Mesenchymal stem cell (in vitro differentiated cells and primary cell): Measurements from ENCODE around the gene LFNG.

Experiments
- DNase-seq: peaks from one replicate; pipeline ENCODE4 v3.0.0-alpha.2; 2013
- H2AFZ ChIP-seq: one replicate; pipeline ENCODE4 v1.6.1; 2013; ENCODE audit warnings: low read depth, mild to moderate bottlenecking, control low read depth, inconsistent platforms, low read length, moderate library complexity
- H2AK5ac ChIP-seq: 2 replicates; pipeline ENCODE4 v1.6.1; 2013; ENCODE audit warnings: low read length, moderate library complexity, mild to moderate bottlenecking, inconsistent platforms; ENCODE audit not compliant: severe bottlenecking
- H2BK120ac ChIP-seq: one replicate; pipeline ENCODE4 v1.6.1; 2013; ENCODE audit warnings: low read depth, mild to moderate bottlenecking, inconsistent platforms, low read length, moderate library complexity
- H2BK12ac ChIP-seq, 2 experiments: one replicate each; pipeline ENCODE4 v1.6.1; 2013; ENCODE audit warnings: inconsistent platforms in 2 of 2, low read length in 2 of 2, mild to moderate bottlenecking in 2 of 2, moderate library complexity in 2 of 2, control low read depth in 1 of 2
- H2BK15ac ChIP-seq: one replicate; pipeline ENCODE4 v1.6.1; 2013; ENCODE audit warnings: mild to moderate bottlenecking, low read depth, inconsistent platforms; ENCODE audit not compliant: poor library complexity, severe bottlenecking
- H2BK5ac ChIP-seq: 2 replicates; pipeline ENCODE4 v1.6.1; 2013; ENCODE audit warnings: low read depth, mild to moderate bottlenecking, low read length, control low read depth, inconsistent platforms; ENCODE audit not compliant: poor library complexity, severe bottlenecking
- H3K14ac ChIP-seq, 2 experiments: one replicate each; pipeline ENCODE4 v1.6.1; 2013; ENCODE audit warnings: inconsistent platforms in 2 of 2, low read length in 2 of 2, control low read depth in 1 of 2, mild to moderate bottlenecking in 1 of 2, moderate library complexity in 1 of 2
- H3K18ac ChIP-seq, 2 experiments: one replicate each; pipeline ENCODE4 v1.6.1; 2013; ENCODE audit warnings: inconsistent platforms in 2 of 2, low read length in 2 of 2, control low read depth in 1 of 2, low read depth in 1 of 2, mild to moderate bottlenecking in 1 of 2
- H3K23ac ChIP-seq, 2 experiments: one replicate each; pipeline ENCODE4 v1.6.1; 2013; ENCODE audit warnings: inconsistent platforms in 2 of 2, low read length in 2 of 2, mild to moderate bottlenecking in 2 of 2, moderate library complexity in 2 of 2, control low read depth in 1 of 2
- H3K27ac ChIP-seq: 2 replicates; pipeline ENCODE4 v1.5.1; 2013; ENCODE audit warnings: mild to moderate bottlenecking, moderate library complexity, low read length, control low read depth, inconsistent platforms; ENCODE audit not compliant: poor library complexity, severe bottlenecking
- H3K27me3 ChIP-seq, 2 experiments: 2 replicates each; pipeline versions ENCODE4 v1.6.1 to v1.7.0; 2013; ENCODE audit warnings: low read length in 2 of 2, mild to moderate bottlenecking in 2 of 2, moderate library complexity in 2 of 2, control low read depth in 1 of 2, inconsistent platforms in 1 of 2; ENCODE audit not compliant: control insufficient read depth in 1 of 2, insufficient read depth in 1 of 2
- H3K36me3 ChIP-seq, 2 experiments: 2 replicates each; pipeline versions ENCODE4 v1.6.1 to v1.7.0; 2013; ENCODE audit warnings: low read length in 2 of 2, control low read depth in 1 of 2, inconsistent platforms in 1 of 2, low read depth in 1 of 2, mild to moderate bottlenecking in 1 of 2; ENCODE audit not compliant: insufficient read depth in 2 of 2, control insufficient read depth in 1 of 2
- H3K4ac ChIP-seq, 2 experiments: one replicate each; pipeline ENCODE4 v1.6.1; 2013; ENCODE audit warnings: inconsistent platforms in 2 of 2, low read length in 2 of 2, mild to moderate bottlenecking in 2 of 2, moderate library complexity in 2 of 2, control low read depth in 1 of 2, low read depth in 1 of 2
- H3K4me1 ChIP-seq: 2 replicates; pipeline ENCODE4 v1.6.1; 2013; ENCODE audit warnings: low read depth, low read length, control low read depth; ENCODE audit not compliant: control insufficient read depth, insufficient read depth
- H3K4me2 ChIP-seq: 2 replicates; pipeline ENCODE4 v1.6.1; 2013; ENCODE audit warnings: low read length, mild to moderate bottlenecking, inconsistent platforms; ENCODE audit not compliant: poor library complexity, severe bottlenecking
- H3K4me3 ChIP-seq, 2 experiments: 2 replicates each; pipeline versions ENCODE4 v1.5.1 to v1.7.0; 2013; ENCODE audit warnings: low read length in 2 of 2, mild to moderate bottlenecking in 2 of 2, control low read depth in 1 of 2, low read depth in 1 of 2; ENCODE audit not compliant: insufficient read depth in 1 of 2
- H3K79me1 ChIP-seq: replicated peaks from 2 replicates; pipeline ENCODE4 v1.6.1; 2013; ENCODE audit warnings: mild to moderate bottlenecking, control low read depth, low read length, inconsistent platforms; ENCODE audit not compliant: poor library complexity, severe bottlenecking
- H3K9ac ChIP-seq: 2 replicates; pipeline ENCODE4 v1.7.0; 2013; ENCODE audit warnings: mild to moderate bottlenecking, low read length, moderate library complexity
- H3K9me3 ChIP-seq: 2 replicates; pipeline ENCODE4 v1.7.0; 2013; ENCODE audit warnings: mild to moderate bottlenecking, low read length; ENCODE audit not compliant: control insufficient read depth
- H4K8ac ChIP-seq: one replicate; pipeline ENCODE4 v1.6.1; 2013; ENCODE audit warnings: inconsistent platforms, mild to moderate bottlenecking, low read length, moderate library complexity
- H4K91ac ChIP-seq: one replicate; pipeline ENCODE4 v1.6.1; 2013; ENCODE audit warnings: mild to moderate bottlenecking, low read length, inconsistent platforms
- WGBS: methylation state at CpG from one replicate; pipeline ENCODE4 v1.1.7; 2013; ENCODE audit warnings: mixed read lengths; 5-methylcytosine and 5-hydroxymethylcytosine counted together

The LFNG gene

DNA sequence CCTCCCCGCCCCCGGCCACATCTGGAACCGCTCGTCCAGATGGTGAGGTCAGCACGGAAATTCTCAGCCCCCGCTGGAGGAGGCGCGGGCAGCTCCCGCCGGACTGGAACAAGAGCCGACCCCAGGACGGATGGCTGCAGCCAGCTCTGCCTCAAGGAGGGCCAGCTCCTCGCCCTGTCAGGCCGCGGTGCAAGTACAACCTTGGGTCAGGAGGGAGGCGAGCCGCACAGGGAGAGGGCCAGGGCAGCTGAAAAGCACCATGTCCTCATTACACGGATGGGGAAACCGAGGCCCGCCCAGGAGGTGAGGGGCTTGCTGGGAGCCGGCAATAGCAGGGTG lies 39.5 kb upstream of the LFNG start:
- H3K9me3 ChIP-seq, result peaks cover 9% of the 10 kb centered on the region
- H2BK15ac ChIP-seq, result no peak overlapping the region
- H3K4me1 ChIP-seq, result peaks cover 40% of the 10 kb centered on the region
- H2BK12ac ChIP-seq, result no peak overlapping the region
- H3K9ac ChIP-seq, result no peak overlapping the region
- no peak overlapping the region for H2BK5ac ChIP-seq
- no peak overlapping the region for H4K91ac ChIP-seq
- no peak overlapping the region for H3K4ac ChIP-seq
- no peak overlapping the region for H3K18ac ChIP-seq
- no peak overlapping the region for H4K8ac ChIP-seq
- H3K23ac ChIP-seq, result no peak overlapping the region
- H2AK5ac ChIP-seq, result no peak overlapping the region
- peaks cover 13 to 43% of the 10 kb centered on the region in 2 experiments for H3K27me3 ChIP-seq
- H2BK120ac ChIP-seq, result no peak overlapping the region
- no peaks in the 10 kb centered on the region for H3K36me3 ChIP-seq
- no peak overlapping the region for H3K27ac ChIP-seq
- no peak overlapping the region for H3K14ac ChIP-seq
- peaks cover 4% of the 10 kb centered on the region for H3K79me1 ChIP-seq
- DNase-seq, result no peak
- H3K4me3 ChIP-seq, result no peak overlapping the region
- no peak overlapping the region for H3K4me2 ChIP-seq
- H2AFZ ChIP-seq, result no peak overlapping the region
- 49% methylated on average over 21 of the region's 21 CpGs for WGBS

DNA sequence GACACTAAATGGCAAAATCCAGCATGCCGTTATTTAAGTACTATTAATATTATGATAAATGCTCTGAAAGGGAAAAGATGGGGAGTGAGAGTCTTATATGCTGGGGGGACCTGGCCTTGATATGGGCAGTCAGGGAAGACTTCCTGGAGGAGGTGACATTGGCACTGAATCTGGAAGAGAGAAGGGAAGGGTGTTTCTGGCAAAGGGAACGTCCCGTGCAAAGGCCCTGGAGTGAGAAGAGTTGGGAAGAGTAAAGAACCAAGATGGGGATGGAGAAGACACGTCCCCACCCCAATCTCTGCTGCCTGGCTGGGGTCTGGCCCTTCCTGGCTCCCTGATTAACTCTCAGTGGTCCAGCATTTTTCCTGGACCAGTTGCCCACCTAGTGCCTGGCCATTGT lies 38.4 kb upstream of the LFNG start:
- Histone ChIP-seq H3K14ac (no peak overlapping the region), H3K79me1 (peaks cover 4% of the 10 kb centered on the region), H3K9ac (no peak overlapping the region), H3K23ac (no peak overlapping the region), H2BK5ac (no peak overlapping the region), H4K8ac (no peak overlapping the region), H3K18ac (no peak overlapping the region), H2BK15ac (no peak overlapping the region), H3K4me3 (no peak overlapping the region), H3K36me3 (no peaks in the 10 kb centered on the region), H4K91ac (no peak overlapping the region), H2BK120ac (no peak overlapping the region), H2AFZ (no peak overlapping the region), H3K4me2 (no peak overlapping the region), H2BK12ac (no peak overlapping the region), H3K4me1 (peaks cover 40% of the 10 kb centered on the region), H3K27me3 (peaks cover 13 to 43% of the 10 kb centered on the region in 2 experiments), H2AK5ac (no peak overlapping the region), H3K27ac (no peak overlapping the region), H3K9me3 (peaks cover 9% of the 10 kb centered on the region), H3K4ac (no peak overlapping the region)
- WGBS, result 81% methylated on average over 4 of the region's 4 CpGs
- no peak for DNase-seq

DNA sequence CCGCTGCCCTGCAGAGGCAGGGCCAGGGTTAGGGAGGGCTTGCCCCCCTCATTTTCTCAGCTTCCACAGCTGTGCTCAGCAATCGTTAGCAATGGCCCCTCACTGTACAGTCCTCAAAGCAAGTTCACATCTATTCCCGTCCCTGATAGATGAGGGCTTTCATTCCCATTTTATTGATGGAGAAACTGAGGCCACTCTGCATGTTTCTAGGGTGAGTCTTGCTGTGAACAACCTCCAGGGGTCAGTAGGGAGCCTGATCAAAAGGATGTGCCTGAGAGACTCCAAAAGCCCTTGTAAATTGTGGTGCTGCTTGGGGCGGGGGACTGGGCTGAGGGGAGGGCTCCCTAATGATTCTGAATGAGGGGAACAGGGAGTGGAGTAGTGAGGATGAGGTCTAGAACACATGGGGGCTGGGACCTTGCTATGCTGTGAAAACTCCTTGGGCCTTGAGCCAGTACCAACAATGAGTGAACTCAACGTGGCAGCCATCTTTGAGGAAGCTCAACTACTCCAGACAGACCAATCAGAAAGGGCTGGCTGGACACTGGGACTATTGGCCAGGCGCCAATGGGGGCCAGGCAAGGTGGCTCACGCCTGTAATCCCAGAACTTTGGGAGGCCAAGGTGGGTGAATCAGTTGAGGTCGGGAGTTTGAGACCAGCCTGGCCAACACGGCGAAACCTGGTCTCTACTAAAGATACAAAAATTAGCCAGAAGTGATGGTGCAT lies 36.7 kb upstream of the LFNG start:
- Histone ChIP-seq H3K79me1 (peaks cover 4% of the 10 kb centered on the region), H3K4me2 (no peak overlapping the region), H2BK15ac (no peak overlapping the region), H2AK5ac (no peak overlapping the region), H3K27ac (no peak overlapping the region), H2BK5ac (no peak overlapping the region), H2AFZ (no peak overlapping the region), H3K4ac (no peak overlapping the region), H3K9ac (no peak overlapping the region), H2BK120ac (no peak overlapping the region), H3K14ac (no peak overlapping the region), H3K23ac (no peak overlapping the region), H4K8ac (no peak overlapping the region), H3K4me1 (peaks cover 27% of the 10 kb centered on the region), H4K91ac (no peak overlapping the region), H3K27me3 (peaks cover 13 to 37% of the 10 kb centered on the region in 2 experiments), H3K9me3 (peaks cover 9% of the 10 kb centered on the region), H2BK12ac (no peak overlapping the region), H3K36me3 (no peaks in the 10 kb centered on the region), H3K18ac (no peak overlapping the region), H3K4me3 (no peak overlapping the region)
- no peak for DNase-seq
- WGBS, result 85% methylated on average over 9 of the region's 10 CpGs

DNA sequence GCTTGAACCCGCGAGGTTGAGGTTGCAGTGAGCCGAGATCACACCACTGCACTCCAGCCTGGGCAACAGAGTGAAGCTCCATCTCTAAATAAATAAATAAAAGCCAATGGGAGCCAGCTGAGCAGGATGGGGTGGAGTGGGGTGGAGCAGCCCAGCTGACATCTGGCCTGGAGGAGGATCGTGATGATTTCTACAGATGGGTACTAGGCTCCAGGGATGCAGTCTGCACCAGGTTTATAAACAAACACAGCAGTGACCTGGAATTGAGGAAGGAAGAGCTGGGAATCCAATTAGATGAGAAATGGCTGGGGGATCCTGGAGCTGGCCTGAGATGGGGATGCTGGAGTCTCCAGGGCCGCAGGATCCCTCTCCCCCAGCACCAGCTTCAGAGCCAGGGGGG lies 36.1 kb upstream of the LFNG start:
- Histone ChIP-seq H2BK12ac (no peak overlapping the region), H3K27me3 (peaks cover 13 to 37% of the 10 kb centered on the region in 2 experiments), H4K91ac (no peak overlapping the region), H3K4ac (no peak overlapping the region), H3K9me3 (peaks cover 9% of the 10 kb centered on the region), H3K9ac (no peak overlapping the region), H4K8ac (no peak overlapping the region), H3K18ac (no peak overlapping the region), H3K23ac (no peak overlapping the region), H3K4me1 (peaks cover 25% of the 10 kb centered on the region), H2BK5ac (no peak overlapping the region), H3K79me1 (no peaks in the 10 kb centered on the region), H3K27ac (no peak overlapping the region), H2AFZ (no peak overlapping the region), H3K4me2 (no peak overlapping the region), H3K14ac (no peak overlapping the region), H2BK15ac (no peak overlapping the region), H3K36me3 (no peaks in the 10 kb centered on the region), H2AK5ac (no peak overlapping the region), H2BK120ac (no peak overlapping the region), H3K4me3 (no peak overlapping the region)
- 64% methylated on average over 5 of the region's 5 CpGs for WGBS
- no peak for DNase-seq
